H9 (cell line): Measurements from ENCODE around the gene FBXO2. TPM values are rescaled to one million over a fixed set of nuclear protein-coding genes. Genes with fewer than 3 reads are reported as not detected.

Experiments
- DNase-seq: peaks from one replicate; pipeline ENCODE4 v3.0.0-alpha.2; 2017
- H2AFZ ChIP-seq: one replicate; pipeline ENCODE4 v1.6.1; 2013; ENCODE audit warnings: mild to moderate bottlenecking, low read length, control low read depth, moderate library complexity
- H2AK5ac ChIP-seq: 2 replicates; pipeline ENCODE4 v1.6.1; 2013; ENCODE audit warnings: low read length, control low read depth, mixed read lengths; ENCODE audit not compliant: insufficient read length
- H2BK120ac ChIP-seq: one replicate; pipeline ENCODE4 v1.6.1; 2013; ENCODE audit warnings: low read depth, mild to moderate bottlenecking, low read length, control low read depth, inconsistent platforms; ENCODE audit not compliant: poor library complexity, severe bottlenecking
- H2BK12ac ChIP-seq: 2 replicates; pipeline ENCODE4 v1.6.1; 2013; ENCODE audit warnings: low read length, control low read depth, mixed read lengths, low read depth; ENCODE audit not compliant: insufficient read length
- H2BK15ac ChIP-seq: 2 replicates; pipeline ENCODE4 v1.6.1; 2013; ENCODE audit warnings: low read depth, low read length, control low read depth
- H2BK20ac ChIP-seq: one replicate; pipeline ENCODE4 v1.6.1; 2013; ENCODE audit warnings: low read depth, mild to moderate bottlenecking, low read length, control low read depth, inconsistent platforms; ENCODE audit not compliant: poor library complexity, severe bottlenecking
- H2BK5ac ChIP-seq: 2 replicates; pipeline ENCODE4 v1.6.1; 2013; ENCODE audit warnings: low read length, control low read depth, mixed read lengths; ENCODE audit not compliant: insufficient read length
- H3K14ac ChIP-seq: 2 replicates; pipeline ENCODE4 v1.6.1; 2013; ENCODE audit warnings: low read length, control low read depth; ENCODE audit not compliant: insufficient read depth
- H3K18ac ChIP-seq: 2 replicates; pipeline ENCODE4 v1.6.1; 2013; ENCODE audit warnings: low read depth, mild to moderate bottlenecking, mixed read lengths, low read length, control low read depth; ENCODE audit not compliant: insufficient read length
- H3K23ac ChIP-seq: 2 replicates; pipeline ENCODE4 v1.6.1; 2013; ENCODE audit warnings: low read length, control low read depth, mixed read lengths, low read depth; ENCODE audit not compliant: insufficient read length
- H3K23me2 ChIP-seq: 2 replicates; pipeline ENCODE4 v1.6.1; 2013; ENCODE audit warnings: low read depth, mild to moderate bottlenecking, mixed read lengths, low read length, control low read depth; ENCODE audit not compliant: insufficient read length, poor library complexity, severe bottlenecking
- H3K27ac ChIP-seq: 2 replicates; pipeline ENCODE4 v1.5.1; 2013; ENCODE audit warnings: low read length, control low read depth, mixed read lengths, low read depth; ENCODE audit not compliant: insufficient read length
- H3K27me3 ChIP-seq: 2 replicates; pipeline ENCODE4 v1.6.1; 2013; ENCODE audit warnings: low read length, control low read depth, inconsistent platforms; ENCODE audit not compliant: insufficient read depth
- H3K4ac ChIP-seq: 2 replicates; pipeline ENCODE4 v1.6.1; 2013; ENCODE audit warnings: low read depth, mild to moderate bottlenecking, control low read depth, inconsistent platforms, low read length, moderate library complexity
- H3K4me1 ChIP-seq: 2 replicates; pipeline ENCODE4 v1.6.1; 2013; ENCODE audit warnings: low read length, control low read depth, inconsistent platforms; ENCODE audit not compliant: insufficient read depth
- H3K4me2 ChIP-seq: 2 replicates; pipeline ENCODE4 v1.6.1; 2013; ENCODE audit warnings: low read length, control low read depth, mixed read lengths; ENCODE audit not compliant: insufficient read length, insufficient read depth
- H3K56ac ChIP-seq: 2 replicates; pipeline ENCODE4 v1.6.1; 2013; ENCODE audit warnings: low read depth, mild to moderate bottlenecking, mixed read lengths, low read length, control low read depth; ENCODE audit not compliant: insufficient read length
- H3K79me1 ChIP-seq: 2 replicates; pipeline ENCODE4 v1.6.1; 2013; ENCODE audit warnings: low read depth, mild to moderate bottlenecking, moderate library complexity, low read length, control low read depth, inconsistent platforms; ENCODE audit not compliant: insufficient read depth, poor library complexity, severe bottlenecking
- H3K79me2 ChIP-seq: 2 replicates; pipeline ENCODE4 v1.6.1; 2013; ENCODE audit warnings: low read length, control low read depth, inconsistent platforms; ENCODE audit not compliant: insufficient read depth
- H3K9ac ChIP-seq: 2 replicates; pipeline ENCODE4 v1.6.1; 2013; ENCODE audit warnings: low read length, control low read depth, mixed read lengths; ENCODE audit not compliant: insufficient read length; ENCODE audit errors: extremely low read depth
- H3K9me3 ChIP-seq: one replicate; pipeline ENCODE4 v1.6.1; 2013; ENCODE audit warnings: low read depth, low read length, inconsistent platforms; ENCODE audit not compliant: control insufficient read depth
- H3T11ph ChIP-seq: one replicate; pipeline ENCODE4 v1.6.1; 2013; ENCODE audit warnings: mild to moderate bottlenecking, low read length, control low read depth, inconsistent platforms
- H4K20me1 ChIP-seq: one replicate; pipeline ENCODE4 v1.6.1; 2013; ENCODE audit not compliant: control insufficient read depth, insufficient read length, insufficient read depth
- H4K5ac ChIP-seq: 2 replicates; pipeline ENCODE4 v1.6.1; 2013; ENCODE audit warnings: low read depth, mild to moderate bottlenecking, mixed read lengths, low read length, control low read depth; ENCODE audit not compliant: insufficient read length
- H4K8ac ChIP-seq: replicated peaks from 2 replicates; pipeline ENCODE4 v1.6.1; 2013; ENCODE audit warnings: low read length, control low read depth, mixed read lengths, low read depth; ENCODE audit not compliant: insufficient read length
- H4K91ac ChIP-seq: 2 replicates; pipeline ENCODE4 v1.6.1; 2013; ENCODE audit warnings: low read depth, mild to moderate bottlenecking, moderate library complexity, mixed read lengths, low read length, control low read depth; ENCODE audit not compliant: insufficient read length
- H3K27ac Mint-ChIP-seq, 3 experiments: 2 replicates in 2 of 3; 3 replicates in 1 of 3; pipeline ENCODE4 v1.8.0; 2020 to 2021; ENCODE audit warnings: mixed read lengths in 3 of 3, mild to moderate bottlenecking in 1 of 3, moderate library complexity in 1 of 3
- H3K27me3 Mint-ChIP-seq: 2 replicates; pipeline ENCODE4 v1.8.0; 2021; ENCODE audit warnings: low read depth, mild to moderate bottlenecking, moderate library complexity, mixed read lengths
- H3K36me3 Mint-ChIP-seq, 3 experiments: 2 replicates in 2 of 3; 3 replicates in 1 of 3; pipeline ENCODE4 v1.8.0; 2020 to 2021; ENCODE audit warnings: low read depth in 3 of 3, mixed read lengths in 3 of 3; ENCODE audit not compliant: insufficient read depth in 1 of 3
- H3K4me1 Mint-ChIP-seq, 2 experiments: 2 replicates each; pipeline ENCODE4 v1.8.0; 2020; ENCODE audit warnings: mixed read lengths in 2 of 2
- H3K4me3 Mint-ChIP-seq, 2 experiments: 2 replicates in 1 of 2; 3 replicates in 1 of 2; pipeline ENCODE4 v1.8.0; 2020 to 2021; ENCODE audit warnings: mild to moderate bottlenecking in 2 of 2, mixed read lengths in 2 of 2, moderate library complexity in 1 of 2
- H3K9me3 Mint-ChIP-seq, 2 experiments: 2 replicates in 1 of 2; 3 replicates in 1 of 2; pipeline ENCODE4 v1.8.0; 2020; ENCODE audit warnings: mild to moderate bottlenecking in 2 of 2, mixed read lengths in 2 of 2, moderate library complexity in 1 of 2
- CTCF ChIP-seq: fragments of 200-600 bp; sonication (generic); conservative IDR thresholded peaks from 3 replicates; pipeline ENCODE4 v1.8.0; 2021; ENCODE audit warnings: antibody characterized with exemption, mild to moderate bottlenecking
- WGBS: extraction: QIAGEN DNeasy Blood & Tissue Kit; methylation state at CpG from one replicate; pipeline ENCODE4 v1.1.7; 2013; ENCODE audit warnings: missing lambda C conversion rate, low lambda C conversion rate, mixed read lengths; ENCODE audit not compliant: insufficient read length; ENCODE audit errors: extremely low coverage; 5-methylcytosine and 5-hydroxymethylcytosine counted together
- total RNA-seq: library from RNA; stranded (reverse); gene quantifications from 2 replicates; pipeline ENCODE4 v1.2.1, GENCODE V29; 2021

Gene FBXO2
- total RNA-seq, 1 experiment from 2014 or later, result 28.9 TPM

DNA sequence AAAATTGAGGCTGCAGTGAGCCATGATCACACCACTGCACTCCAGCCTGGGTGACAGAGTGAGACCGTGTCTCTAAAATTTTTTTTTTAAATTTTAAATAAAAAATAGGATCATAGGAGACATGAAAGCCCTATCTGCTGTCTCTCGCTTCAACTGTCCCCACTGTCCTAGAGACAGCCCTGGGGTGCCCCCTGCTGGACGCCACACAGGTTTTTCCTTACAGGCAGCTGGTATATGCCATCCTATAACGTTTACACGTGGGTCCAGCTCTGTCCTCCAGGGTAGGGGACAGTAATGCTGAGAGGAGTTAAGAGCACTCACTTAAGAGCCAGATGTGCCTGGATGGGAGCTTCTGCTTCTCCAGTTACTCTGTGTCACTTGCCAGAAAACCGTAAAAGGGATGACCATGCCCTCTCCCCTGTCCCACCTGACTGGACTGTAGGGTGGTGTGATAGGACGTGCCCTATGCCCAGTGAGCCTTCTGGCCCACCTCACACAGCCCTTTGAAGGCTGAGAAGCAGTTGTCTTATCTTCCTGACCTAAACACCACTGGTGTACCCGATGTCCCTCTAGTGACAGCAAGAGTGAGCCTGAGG, 8.5 kb downstream of the FBXO2 start:
- no peak overlapping the region for H3K4me2 ChIP-seq
- no peaks in the 10 kb centered on the region for H4K20me1 ChIP-seq
- no peaks in the 10 kb centered on the region; a peak in 1 of 5 replicates for H3K9me3 Mint-ChIP-seq
- no peaks in the 10 kb centered on the region for H3K27me3 ChIP-seq
- peak; percentile 90 for TF ChIP-seq CTCF
- no peak overlapping the region for H3K23ac ChIP-seq
- H4K5ac ChIP-seq, result no peak overlapping the region
- no peak overlapping the region for H2BK5ac ChIP-seq
- no peak overlapping the region for H3K18ac ChIP-seq
- no peak overlapping the region for H3K9ac ChIP-seq
- H3K4me1 ChIP-seq, result no peaks in the 10 kb centered on the region
- H2AK5ac ChIP-seq, result no peak overlapping the region
- no peaks in the 10 kb centered on the region for H3K9me3 ChIP-seq
- H4K8ac ChIP-seq, result no peak overlapping the region
- H3K79me2 ChIP-seq, result no peaks in the 10 kb centered on the region
- H3K4me1 Mint-ChIP-seq, result peaks cover 6 to 12% of the 10 kb centered on the region in 2 experiments
- no peak overlapping the region for H3T11ph ChIP-seq
- H4K91ac ChIP-seq, result no peak overlapping the region
- DNase-seq, result peak; percentile 84
- no peak overlapping the region for H2BK120ac ChIP-seq
- no CpG with 5 or more reads among the region's 8 CpGs for WGBS
- no peak overlapping the region for H3K4ac ChIP-seq
- H2BK12ac ChIP-seq, result no peak overlapping the region
- H3K23me2 ChIP-seq, result no peaks in the 10 kb centered on the region
- no peak overlapping the region for H3K14ac ChIP-seq
- H3K56ac ChIP-seq, result no peak overlapping the region
- H3K27ac Mint-ChIP-seq, result no peak overlapping the region
- no peaks in the 10 kb centered on the region for H3K36me3 Mint-ChIP-seq
- no peak overlapping the region for H3K4me3 Mint-ChIP-seq
- H3K27me3 Mint-ChIP-seq, result peaks cover 20% of the 10 kb centered on the region
- H2AFZ ChIP-seq, result no peak overlapping the region
- no peak overlapping the region for H3K27ac ChIP-seq
- no peak overlapping the region for H2BK20ac ChIP-seq
- H3K79me1 ChIP-seq, result no peaks in the 10 kb centered on the region
- H2BK15ac ChIP-seq, result no peak overlapping the region
